ENCODE results near the gene ARSG.
A peak's percentile ranks its signal among the peaks of the same experiment; 100 is the strongest.
"Not testable (repeated sequence)": the region's sequence is repeated elsewhere in the genome, so short reads cannot be mapped to it uniquely, and the experiment has no call there.

ARSG gene

DNA sequence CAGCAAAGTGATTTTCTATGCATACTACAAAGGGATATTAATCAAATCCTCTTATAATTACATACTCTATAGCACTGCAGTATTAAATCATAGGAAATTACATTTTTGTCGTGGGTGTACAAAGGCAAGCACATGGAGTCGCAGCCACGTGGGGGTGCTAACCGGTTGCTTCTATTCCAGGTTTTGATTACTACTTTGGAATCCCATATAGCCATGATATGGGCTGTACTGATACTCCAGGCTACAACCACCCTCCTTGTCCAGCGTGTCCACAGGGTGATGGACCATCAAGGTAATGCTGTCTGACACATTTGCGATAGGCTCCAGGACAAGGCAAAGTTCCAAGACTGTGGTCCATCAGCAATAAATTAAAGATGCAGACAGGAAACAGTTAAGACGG, 60.1 kb downstream of the ARSG start:
- H3K4me3 Mint-ChIP-seq, result peak overlapping the region; percentile 4
- H3K27me3 Mint-ChIP-seq (ENCODE audit: low read depth), result no peaks in the 10 kb centered on the region
- H3K4me1 Mint-ChIP-seq (ENCODE audit: low read depth), result peaks cover 68% of the 10 kb centered on the region
- peak overlapping the region; percentile 11 for H3K27ac Mint-ChIP-seq
- peaks cover 19% of the 10 kb centered on the region for H3K36me3 Mint-ChIP-seq (ENCODE audit: low read depth)
- H3K9me3 Mint-ChIP-seq, result no peaks in the 10 kb centered on the region

DNA sequence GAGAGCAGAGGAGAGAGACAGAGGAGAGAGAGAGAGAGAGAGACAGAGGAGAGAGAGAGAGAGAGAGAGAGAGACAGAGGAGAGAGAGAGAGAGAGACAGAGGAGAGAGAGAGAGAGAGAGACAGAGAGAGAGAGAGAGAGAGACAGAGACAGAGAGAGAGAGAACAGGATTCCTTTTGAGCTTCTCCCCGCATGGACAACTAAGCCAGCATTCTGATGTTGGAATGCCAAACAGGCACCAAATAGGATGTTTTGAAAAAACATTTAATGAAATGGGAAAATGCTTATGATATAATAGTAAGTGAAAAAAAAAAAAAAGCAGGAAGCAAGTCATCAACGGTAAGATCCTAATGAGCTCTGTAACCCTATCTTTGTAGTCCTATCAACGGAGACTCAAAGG, 60.7 kb downstream of the ARSG start:
- Mint-ChIP-seq H3K36me3 (ENCODE audit: low read depth) (peaks cover 17% of the 10 kb centered on the region), H3K4me3 (peak overlapping the region; percentile 41), H3K27ac (peak overlapping the region; percentile 11), H3K9me3 (no peaks in the 10 kb centered on the region), H3K4me1 (ENCODE audit: low read depth) (peaks cover 68% of the 10 kb centered on the region), H3K27me3 (ENCODE audit: low read depth) (no peaks in the 10 kb centered on the region)

- H3K27me3 Mint-ChIP-seq (ENCODE audit: low read depth); H3K27ac Mint-ChIP-seq; H3K9me3 Mint-ChIP-seq; H3K4me3 Mint-ChIP-seq: not testable (repeated sequence)
- Mint-ChIP-seq H3K4me1 (ENCODE audit: low read depth) (peaks cover 68% of the 10 kb centered on the region), H3K36me3 (ENCODE audit: low read depth) (peaks cover 17% of the 10 kb centered on the region)
These were observed 61.4 kb downstream of the ARSG start for GRCh38 chr17:68352671-68353070.

DNA sequence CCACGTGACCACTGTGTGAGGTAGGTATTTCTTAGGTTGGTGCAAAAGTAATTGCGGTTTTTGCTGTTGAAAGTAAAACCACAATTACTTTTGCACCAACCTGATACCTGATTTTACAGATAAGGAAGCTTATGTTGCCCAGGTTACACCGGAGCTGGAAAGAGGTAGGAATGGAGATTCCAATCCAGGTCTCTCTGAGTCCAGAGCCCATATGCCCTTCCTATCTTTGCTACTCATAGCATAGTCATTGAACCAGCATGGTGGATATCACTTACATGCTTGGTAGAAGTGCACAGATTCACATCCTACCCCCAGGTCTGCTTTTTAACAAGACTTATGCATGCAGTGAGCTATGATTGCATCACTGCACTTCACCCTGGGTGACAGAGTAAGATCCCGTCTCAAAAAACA, 61.8 kb downstream of the ARSG start:
- no peak overlapping the region for H3K27ac Mint-ChIP-seq
- H3K4me3 Mint-ChIP-seq, result no peak overlapping the region
- H3K27me3 Mint-ChIP-seq (ENCODE audit: low read depth), result no peaks in the 10 kb centered on the region
- H3K4me1 Mint-ChIP-seq (ENCODE audit: low read depth), result peaks cover 65% of the 10 kb centered on the region
- H3K9me3 Mint-ChIP-seq, result no peaks in the 10 kb centered on the region
- peaks cover 12% of the 10 kb centered on the region for H3K36me3 Mint-ChIP-seq (ENCODE audit: low read depth)

DNA sequence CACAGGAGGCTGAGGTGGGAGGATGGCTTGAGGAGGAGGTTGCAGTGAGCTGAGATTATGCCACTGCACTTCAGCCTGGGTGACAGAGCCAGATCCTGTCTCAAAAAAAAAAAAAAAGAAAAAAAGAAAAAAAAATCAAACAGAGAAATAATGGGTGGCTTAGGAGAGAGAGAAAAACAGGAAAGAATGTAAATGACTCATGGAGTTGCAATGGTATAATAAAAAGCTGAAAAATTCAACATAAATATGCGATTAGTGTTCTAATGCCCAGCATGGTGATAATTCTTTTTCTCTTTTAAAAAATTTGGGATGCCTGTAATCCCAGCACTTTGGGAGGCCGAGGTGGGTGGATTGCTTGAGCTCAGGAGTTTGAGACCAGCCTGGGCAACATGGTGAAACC, 63.0 kb downstream of the ARSG start:
- peaks cover 56% of the 10 kb centered on the region for H3K4me1 Mint-ChIP-seq (ENCODE audit: low read depth)
- peaks cover 12% of the 10 kb centered on the region for H3K36me3 Mint-ChIP-seq (ENCODE audit: low read depth)
- H3K9me3 Mint-ChIP-seq; H3K27me3 Mint-ChIP-seq (ENCODE audit: low read depth): not testable (repeated sequence)
- H3K4me3 Mint-ChIP-seq, result peak overlapping the region; percentile 37
- peak overlapping the region; percentile 55 for H3K27ac Mint-ChIP-seq

GRCh38 chr17:68355108-68355507, 63.8 kb downstream of the ARSG start:
- H3K9me3 Mint-ChIP-seq; H3K27me3 Mint-ChIP-seq (ENCODE audit: low read depth): not testable (repeated sequence)
- peaks cover 51% of the 10 kb centered on the region for H3K4me1 Mint-ChIP-seq (ENCODE audit: low read depth)
- peak overlapping the region; percentile 21 for H3K4me3 Mint-ChIP-seq
- peaks cover 10% of the 10 kb centered on the region for H3K36me3 Mint-ChIP-seq (ENCODE audit: low read depth)
- H3K27ac Mint-ChIP-seq, result peak overlapping the region; percentile 26

DNA sequence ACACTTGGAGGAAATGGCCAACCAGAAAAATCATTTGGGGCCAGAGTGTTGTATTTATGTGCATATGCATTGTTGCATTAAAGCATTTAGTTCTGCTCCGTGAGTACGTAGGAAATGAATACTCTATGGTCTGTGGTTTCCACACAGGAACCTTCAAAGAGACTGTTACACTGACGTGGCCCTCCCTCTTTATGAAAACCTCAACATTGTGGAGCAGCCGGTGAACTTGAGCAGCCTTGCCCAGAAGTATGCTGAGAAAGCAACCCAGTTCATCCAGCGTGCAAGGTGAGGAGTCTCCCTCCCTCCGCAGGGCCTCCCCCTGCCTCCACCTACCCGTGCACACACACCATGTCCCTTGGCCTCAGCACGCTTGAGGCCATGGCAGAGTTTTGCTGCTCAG, 65.2 kb downstream of the ARSG start:
- Mint-ChIP-seq H3K27me3 (ENCODE audit: low read depth) (no peaks in the 10 kb centered on the region), H3K9me3 (no peaks in the 10 kb centered on the region), H3K4me1 (ENCODE audit: low read depth) (peaks cover 43% of the 10 kb centered on the region), H3K4me3 (peak overlapping the region; percentile 77), H3K36me3 (ENCODE audit: low read depth) (peaks cover 9% of the 10 kb centered on the region), H3K27ac (peak overlapping the region; percentile 90)

- peaks cover 5% of the 10 kb centered on the region for H3K36me3 Mint-ChIP-seq (ENCODE audit: low read depth)
These were observed 65.7 kb downstream of the ARSG start for GRCh38 chr17:68356949-68357455.

DNA sequence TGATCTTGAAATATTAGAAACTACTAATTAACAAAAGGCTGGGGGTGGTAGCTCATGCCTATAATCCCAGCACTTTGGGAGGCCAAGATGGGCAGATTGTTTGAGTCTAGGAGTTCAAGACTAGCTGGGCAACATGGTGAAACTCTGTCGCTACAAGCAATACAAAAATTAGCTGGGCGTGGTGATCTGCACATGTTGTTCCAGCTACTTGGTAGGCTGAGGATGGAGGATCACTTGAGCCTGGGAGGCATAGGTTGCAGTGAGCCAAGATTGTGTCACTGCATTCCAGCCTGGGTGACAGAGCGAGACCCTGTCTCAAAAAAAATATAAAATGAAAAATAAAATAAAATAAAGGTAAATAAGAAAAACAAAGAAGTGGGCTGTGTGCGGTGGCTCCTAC, 66.6 kb downstream of the ARSG start:
- Mint-ChIP-seq H3K27me3 (ENCODE audit: low read depth) (no peaks in the 10 kb centered on the region), H3K4me1 (ENCODE audit: low read depth) (peaks cover 33% of the 10 kb centered on the region), H3K36me3 (ENCODE audit: low read depth) (peaks cover 5% of the 10 kb centered on the region), H3K9me3 (no peaks in the 10 kb centered on the region), H3K27ac (peak overlapping the region; percentile 20), H3K4me3 (no peak overlapping the region)

More at GRCh38 chr17:68356949-68357455, 65.7 kb downstream of the ARSG start:
- no peaks in the 10 kb centered on the region for H3K9me3 Mint-ChIP-seq
- H3K27ac Mint-ChIP-seq, result peak overlapping the region; percentile 90
- no peaks in the 10 kb centered on the region for H3K27me3 Mint-ChIP-seq (ENCODE audit: low read depth)
- peaks cover 38% of the 10 kb centered on the region for H3K4me1 Mint-ChIP-seq (ENCODE audit: low read depth)
- H3K4me3 Mint-ChIP-seq, result peak overlapping the region; percentile 77

- H3K36me3 Mint-ChIP-seq (ENCODE audit: low read depth), result peaks cover 5% of the 10 kb centered on the region
- no peak overlapping the region for H3K4me3 Mint-ChIP-seq
- H3K27me3 Mint-ChIP-seq (ENCODE audit: low read depth), result no peaks in the 10 kb centered on the region
- no peaks in the 10 kb centered on the region for H3K9me3 Mint-ChIP-seq
- H3K27ac Mint-ChIP-seq, result no peak overlapping the region
- H3K4me1 Mint-ChIP-seq (ENCODE audit: low read depth), result peaks cover 23% of the 10 kb centered on the region
These were observed 68.7 kb downstream of the ARSG start for GRCh38 chr17:68359791-68360535.

DNA sequence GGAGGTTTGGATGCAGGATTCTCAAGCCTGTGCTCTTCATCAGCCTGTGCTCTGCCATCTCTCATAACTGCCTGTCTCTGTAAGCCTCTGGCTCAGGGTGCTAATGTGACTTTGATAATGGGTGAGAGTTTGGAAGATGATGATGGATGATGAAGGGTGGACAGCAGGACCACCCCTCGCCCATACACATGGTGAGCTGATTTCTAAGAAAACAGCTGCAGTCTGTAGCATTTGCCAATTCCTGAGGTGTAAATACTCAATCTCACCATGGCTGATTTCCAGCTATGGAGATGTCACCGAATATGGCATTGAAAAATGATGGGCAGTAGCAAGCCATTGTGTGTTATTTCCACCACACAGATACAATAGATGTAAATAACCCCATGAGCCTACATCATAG, 74.2 kb downstream of the ARSG start:
- no peaks in the 10 kb centered on the region for H3K4me1 Mint-ChIP-seq (ENCODE audit: low read depth)
- H3K36me3 Mint-ChIP-seq (ENCODE audit: low read depth), result peaks cover 4% of the 10 kb centered on the region
- H3K27me3 Mint-ChIP-seq (ENCODE audit: low read depth), result no peaks in the 10 kb centered on the region
- no peak overlapping the region for H3K4me3 Mint-ChIP-seq
- no peak overlapping the region for H3K27ac Mint-ChIP-seq
- no peaks in the 10 kb centered on the region for H3K9me3 Mint-ChIP-seq

DNA sequence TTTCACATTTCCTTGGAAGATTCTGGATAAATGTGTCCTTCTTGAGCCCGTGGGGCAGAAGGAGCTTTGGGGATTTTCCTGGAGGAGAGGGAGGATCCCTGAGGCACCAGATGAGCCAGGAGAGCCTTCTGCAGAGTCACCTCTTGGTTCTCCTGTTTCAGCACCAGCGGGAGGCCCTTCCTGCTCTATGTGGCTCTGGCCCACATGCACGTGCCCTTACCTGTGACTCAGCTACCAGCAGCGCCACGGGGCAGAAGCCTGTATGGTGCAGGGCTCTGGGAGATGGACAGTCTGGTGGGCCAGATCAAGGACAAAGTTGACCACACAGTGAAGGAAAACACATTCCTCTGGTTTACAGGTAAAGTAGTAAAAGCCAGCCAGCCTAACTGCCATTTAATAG, 77.1 kb downstream of the ARSG start:
- peaks cover 9% of the 10 kb centered on the region for H3K36me3 Mint-ChIP-seq (ENCODE audit: low read depth)
- H3K4me3 Mint-ChIP-seq, result no peak overlapping the region
- H3K4me1 Mint-ChIP-seq (ENCODE audit: low read depth), result no peaks in the 10 kb centered on the region
- H3K27me3 Mint-ChIP-seq (ENCODE audit: low read depth), result no peaks in the 10 kb centered on the region
- no peak overlapping the region for H3K27ac Mint-ChIP-seq
- H3K9me3 Mint-ChIP-seq, result no peaks in the 10 kb centered on the region

- H3K4me3 Mint-ChIP-seq, result no peak overlapping the region
- H3K27me3 Mint-ChIP-seq (ENCODE audit: low read depth), result peaks cover 9% of the 10 kb centered on the region
- no peaks in the 10 kb centered on the region for H3K4me1 Mint-ChIP-seq (ENCODE audit: low read depth)
- no peak overlapping the region for H3K27ac Mint-ChIP-seq
- peaks cover 6% of the 10 kb centered on the region for H3K36me3 Mint-ChIP-seq (ENCODE audit: low read depth)
- H3K9me3 Mint-ChIP-seq, result no peaks in the 10 kb centered on the region
These were observed 84.3 kb downstream of the ARSG start for GRCh38 chr17:68375566-68375965.

GRCh38 chr17:68376178-68376577, 84.9 kb downstream of the ARSG start:
- H3K4me1 Mint-ChIP-seq (ENCODE audit: low read depth); H3K4me3 Mint-ChIP-seq; H3K9me3 Mint-ChIP-seq; H3K27ac Mint-ChIP-seq; H3K36me3 Mint-ChIP-seq (ENCODE audit: low read depth): not testable (repeated sequence)
- peaks cover 11% of the 10 kb centered on the region for H3K27me3 Mint-ChIP-seq (ENCODE audit: low read depth)

GRCh38 chr17:68377771-68378267, 86.5 kb downstream of the ARSG start:
- H3K27me3 Mint-ChIP-seq (ENCODE audit: low read depth), result peaks cover 16% of the 10 kb centered on the region
- H3K4me1 Mint-ChIP-seq (ENCODE audit: low read depth), result no peaks in the 10 kb centered on the region
- H3K4me3 Mint-ChIP-seq, result no peak overlapping the region
- peak overlapping the region; percentile 33 for H3K27ac Mint-ChIP-seq
- no peaks in the 10 kb centered on the region for H3K9me3 Mint-ChIP-seq
- H3K36me3 Mint-ChIP-seq (ENCODE audit: low read depth), result peaks cover 1% of the 10 kb centered on the region
